HG03045 (cell line): ENCODE results near the gene AGL.
"Not testable (repeated sequence)": the region's sequence is repeated elsewhere in the genome, so short reads cannot be mapped to it uniquely, and the experiment has no call there.

Experiments used
- ATAC-seq: cut with Tn5 transposase; IDR thresholded peaks from one replicate; pipeline ENCODE4 v1.9.1; 2021; ENCODE audit warnings: mild to moderate bottlenecking, moderate library complexity; ENCODE audit not compliant: unreplicated experiment

The AGL gene

DNA sequence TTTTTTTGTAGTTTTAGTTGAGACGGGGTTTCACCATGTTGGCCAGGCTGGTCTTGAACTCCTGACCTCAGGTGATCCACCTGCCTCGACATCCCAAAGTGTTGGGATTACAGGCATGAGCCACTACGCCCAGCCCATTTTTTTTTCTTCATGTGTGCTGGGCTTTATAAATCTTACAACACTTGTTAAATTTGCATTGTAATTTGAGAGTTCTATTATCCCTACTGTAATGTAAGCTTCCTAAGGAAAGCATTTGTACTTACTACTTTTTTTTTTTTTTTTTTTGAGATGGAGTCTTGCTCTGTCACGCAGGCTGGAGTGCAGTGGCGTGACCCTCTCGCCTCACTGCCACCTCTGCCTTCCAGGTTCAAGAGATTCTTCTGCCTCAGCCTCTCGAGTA, 121.9 kb downstream of the AGL start:
- not testable (repeated sequence) for ATAC-seq
